GM12878 (cell line): ENCODE results near the gene RPS6KA5. TPM values are rescaled to one million over a fixed set of nuclear protein-coding genes. Genes with fewer than 3 reads are reported as not detected.

ENCODE experiments used
- BHLHE40 ChIP-seq, 2 experiments: fragments of 450-650 bp in 1 of 2; IDR thresholded peaks; 2 replicates each; pipeline ENCODE4 v1.6.1; 2011 to 2017; ENCODE audit warnings: low read depth in 2 of 2, borderline replicate concordance in 1 of 2, improper control_type of control experiment in 1 of 2, low read length in 1 of 2, mild to moderate bottlenecking in 1 of 2
- CBX3 ChIP-seq: fragments of 200-600 bp; sonication (generic); IDR thresholded peaks from 2 replicates; pipeline ENCODE4 v1.6.1; 2016; ENCODE audit warnings: low read depth, borderline replicate concordance
- EP300 ChIP-seq, 2 experiments: fragments of 150-350 bp in 1 of 2; IDR thresholded peaks; 2 replicates each; pipeline ENCODE4 v1.6.1; 2011 to 2012; ENCODE audit warnings: low read depth in 2 of 2, low read length in 2 of 2, borderline replicate concordance in 1 of 2, improper control_type of control experiment in 1 of 2, inconsistent platforms in 1 of 2; ENCODE audit not compliant: control insufficient read depth in 1 of 2
- FOXK2 ChIP-seq: fragments of 450-650 bp; IDR thresholded peaks from 2 replicates; pipeline ENCODE4 v1.6.1; 2017; ENCODE audit warnings: mild to moderate bottlenecking, moderate library complexity
- FOXM1 ChIP-seq: IDR thresholded peaks from 2 replicates; pipeline ENCODE4 v1.6.1; 2012; ENCODE audit warnings: low read depth, mild to moderate bottlenecking, inconsistent platforms, low read length, moderate library complexity
- HDAC2 ChIP-seq: fragments of 200-600 bp; sonication (generic); IDR thresholded peaks from 2 replicates; pipeline ENCODE4 v1.6.1; 2017
- MTA2 ChIP-seq: fragments of 450-650 bp; IDR thresholded peaks from 2 replicates; pipeline ENCODE4 v1.6.1; 2016; ENCODE audit warnings: low read depth, mild to moderate bottlenecking, moderate library complexity
- MYB ChIP-seq: fragments of 150-350 bp; IDR thresholded peaks from 2 replicates; pipeline ENCODE4 v1.6.1; 2014; ENCODE audit warnings: mild to moderate bottlenecking, low read depth, low read length, borderline replicate concordance
- MYC ChIP-seq: IDR thresholded peaks from 2 replicates; pipeline ENCODE4 v1.6.1; 2011; ENCODE audit warnings: mild to moderate bottlenecking, low read length, moderate library complexity, inconsistent platforms; ENCODE audit not compliant: insufficient read depth, insufficient replicate concordance, insufficient read length, severe bottlenecking
- NBN ChIP-seq: fragments of 450-650 bp; IDR thresholded peaks from 2 replicates; pipeline ENCODE4 v1.6.1; 2016
- SIN3A ChIP-seq: IDR thresholded peaks from 2 replicates; pipeline ENCODE4 v1.6.1; 2012; ENCODE audit warnings: low read depth, low read length, improper control_type of control experiment
- SMARCA5 ChIP-seq: fragments of 450-650 bp; IDR thresholded peaks from 2 replicates; pipeline ENCODE4 v1.6.1; 2017; ENCODE audit warnings: mild to moderate bottlenecking
- SMC3 ChIP-seq: IDR thresholded peaks from 2 replicates; pipeline ENCODE4 v1.6.1; 2011; ENCODE audit warnings: low read length, improper control_type of control experiment, borderline replicate concordance
- STAT3 ChIP-seq: IDR thresholded peaks from 2 replicates; pipeline ENCODE4 v1.6.1; 2011; ENCODE audit warnings: low read depth, low read length, improper control_type of control experiment
- TARDBP ChIP-seq: IDR thresholded peaks from 2 replicates; pipeline ENCODE4 v1.6.1; 2016; ENCODE audit warnings: borderline replicate concordance
- ZNF622 ChIP-seq: fragments of 450-650 bp; IDR thresholded peaks from 2 replicates; pipeline ENCODE4 v1.6.1; 2017; ENCODE audit warnings: mild to moderate bottlenecking, inconsistent platforms
- polyA plus RNA-seq, 11 experiments: library from polyadenylated mRNA; depleted of rRNA in 4 of 11; unstranded in 6 of 11; stranded (reverse) in 5 of 11; fragments of >200 nt; fragmentation: Nextera tagmentation in 4 of 11; fragmentation: Illumina TruSeq in 1 of 11; extraction: Ambion mirVana in 4 of 11; extraction: Trizol in 1 of 11; gene quantifications; 1 replicate in 1 of 11; 2 replicates in 10 of 11; pipeline versions ENCODE4 v1.2.1 to v1.2.3, GENCODE V29; 2011 to 2016; ENCODE audit warnings: inconsistent platforms in 2 of 11, missing spikeins in 2 of 11, low read depth in 1 of 11
- total RNA-seq, 4 experiments: library from RNA; depleted of rRNA in 3 of 4; stranded (reverse); fragments of >200 nt in 3 of 4; fragmentation: Illumina TruSeq in 1 of 4; extraction: Trizol in 1 of 4; gene quantifications; 2 replicates each; pipeline versions ENCODE4 v1.2.1 to v1.2.3, GENCODE V29; 2013 to 2021
- TF ChIP-seq, protein P1 (sequence below): IDR thresholded peaks from 2 replicates; pipeline ENCODE4 v1.6.1; 2011; ENCODE audit warnings: borderline replicate concordance, low read depth, mild to moderate bottlenecking, moderate library complexity, low read length; ENCODE audit not compliant: insufficient read depth, poor library complexity, severe bottlenecking
- TF ChIP-seq, protein P2 (sequence below): fragments of 450-650 bp; IDR thresholded peaks from 2 replicates; pipeline ENCODE4 v1.6.1; 2018; ENCODE audit warnings: mild to moderate bottlenecking, low read depth, moderate library complexity; ENCODE audit not compliant: partially characterized antibody
- TF ChIP-seq, protein P3 (sequence below): IDR thresholded peaks from 2 replicates; pipeline ENCODE4 v1.6.1; 2011; ENCODE audit warnings: mild to moderate bottlenecking, low read depth, low read length, moderate library complexity; ENCODE audit not compliant: insufficient replicate concordance

RPS6KA5 gene
- total and polyA plus RNA-seq, 10 of the 15 experiments (the other 5 are each of a cell fraction or from before 2014, with no cell fraction given) = 1.4 to 7.0 (median 3.7) TPM

DNA sequence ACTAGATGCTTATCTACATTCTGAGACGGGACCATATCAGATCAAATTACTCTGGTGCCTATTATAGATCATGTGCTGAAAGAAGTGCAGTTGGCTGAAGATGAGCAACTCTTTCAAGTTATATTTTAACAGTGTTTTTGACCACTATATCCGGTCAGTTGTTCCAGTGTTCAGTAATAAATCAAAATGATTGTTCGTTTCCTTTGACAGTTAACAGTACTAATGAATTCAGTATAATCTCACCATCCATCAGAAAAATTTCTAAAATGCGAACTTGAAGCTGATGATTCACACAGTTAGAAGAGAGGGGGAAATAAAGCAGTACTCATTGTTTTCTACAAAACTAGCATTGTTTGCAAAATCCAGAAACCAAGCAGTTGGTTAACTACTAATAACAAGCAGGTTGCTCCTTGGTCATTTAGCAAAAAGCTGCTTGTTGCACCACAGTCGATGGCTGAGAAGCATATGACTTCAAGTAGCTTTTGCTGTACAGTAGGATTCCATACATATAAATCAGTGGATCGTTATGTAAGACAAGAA, 2.3 kb downstream of the RPS6KA5 start (continued):
- TF ChIP-seq, protein P1, sequence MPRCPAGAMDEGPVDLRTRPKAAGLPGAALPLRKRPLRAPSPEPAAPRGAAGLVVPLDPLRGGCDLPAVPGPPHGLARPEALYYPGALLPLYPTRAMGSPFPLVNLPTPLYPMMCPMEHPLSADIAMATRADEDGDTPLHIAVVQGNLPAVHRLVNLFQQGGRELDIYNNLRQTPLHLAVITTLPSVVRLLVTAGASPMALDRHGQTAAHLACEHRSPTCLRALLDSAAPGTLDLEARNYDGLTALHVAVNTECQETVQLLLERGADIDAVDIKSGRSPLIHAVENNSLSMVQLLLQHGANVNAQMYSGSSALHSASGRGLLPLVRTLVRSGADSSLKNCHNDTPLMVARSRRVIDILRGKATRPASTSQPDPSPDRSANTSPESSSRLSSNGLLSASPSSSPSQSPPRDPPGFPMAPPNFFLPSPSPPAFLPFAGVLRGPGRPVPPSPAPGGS = no peak
- TF ChIP-seq BHLHE40 (IDR thresholded peaks at IDR 0.05; ENCODE audit: borderline replicate concordance in 1 of 2, low read depth in 2 of 2, low read length in 1 of 2) = peak; percentile 49 to 54; a peak in 2 of 4 replicates
- TF ChIP-seq FOXM1 = no peak
- TF ChIP-seq MYB = peak; percentile 57; the same call in 1 of the 2 replicates
- TF ChIP-seq TARDBP = no peak
- peak; percentile 37; the same call in 1 of the 2 replicates for TF ChIP-seq NBN
- no peak for TF ChIP-seq CBX3
- TF ChIP-seq MTA2 = peak; percentile 84
- TF ChIP-seq, protein P2, sequence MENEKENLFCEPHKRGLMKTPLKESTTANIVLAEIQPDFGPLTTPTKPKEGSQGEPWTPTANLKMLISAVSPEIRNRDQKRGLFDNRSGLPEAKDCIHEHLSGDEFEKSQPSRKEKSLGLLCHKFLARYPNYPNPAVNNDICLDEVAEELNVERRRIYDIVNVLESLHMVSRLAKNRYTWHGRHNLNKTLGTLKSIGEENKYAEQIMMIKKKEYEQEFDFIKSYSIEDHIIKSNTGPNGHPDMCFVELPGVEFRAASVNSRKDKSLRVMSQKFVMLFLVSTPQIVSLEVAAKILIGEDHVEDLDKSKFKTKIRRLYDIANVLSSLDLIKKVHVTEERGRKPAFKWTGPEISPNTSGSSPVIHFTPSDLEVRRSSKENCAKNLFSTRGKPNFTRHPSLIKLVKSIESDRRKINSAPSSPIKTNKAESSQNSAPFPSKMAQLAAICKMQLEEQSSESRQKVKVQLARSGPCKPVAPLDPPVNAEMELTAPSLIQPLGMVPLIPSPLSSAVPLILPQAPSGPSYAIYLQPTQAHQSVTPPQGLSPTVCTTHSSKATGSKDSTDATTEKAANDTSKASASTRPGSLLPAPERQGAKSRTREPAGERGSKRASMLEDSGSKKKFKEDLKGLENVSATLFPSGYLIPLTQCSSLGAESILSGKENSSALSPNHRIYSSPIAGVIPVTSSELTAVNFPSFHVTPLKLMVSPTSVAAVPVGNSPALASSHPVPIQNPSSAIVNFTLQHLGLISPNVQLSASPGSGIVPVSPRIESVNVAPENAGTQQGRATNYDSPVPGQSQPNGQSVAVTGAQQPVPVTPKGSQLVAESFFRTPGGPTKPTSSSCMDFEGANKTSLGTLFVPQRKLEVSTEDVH = no peak
- TF ChIP-seq SMARCA5 = no peak
- TF ChIP-seq FOXK2 = no peak
- TF ChIP-seq, protein P3, sequence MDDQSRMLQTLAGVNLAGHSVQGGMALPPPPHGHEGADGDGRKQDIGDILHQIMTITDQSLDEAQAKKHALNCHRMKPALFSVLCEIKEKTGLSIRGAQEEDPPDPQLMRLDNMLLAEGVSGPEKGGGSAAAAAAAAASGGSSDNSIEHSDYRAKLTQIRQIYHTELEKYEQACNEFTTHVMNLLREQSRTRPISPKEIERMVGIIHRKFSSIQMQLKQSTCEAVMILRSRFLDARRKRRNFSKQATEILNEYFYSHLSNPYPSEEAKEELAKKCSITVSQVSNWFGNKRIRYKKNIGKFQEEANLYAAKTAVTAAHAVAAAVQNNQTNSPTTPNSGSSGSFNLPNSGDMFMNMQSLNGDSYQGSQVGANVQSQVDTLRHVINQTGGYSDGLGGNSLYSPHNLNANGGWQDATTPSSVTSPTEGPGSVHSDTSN = peak; percentile 22
- TF ChIP-seq SMC3 = no peak
- no peak for TF ChIP-seq ZNF622
- no peak for TF ChIP-seq MYC
- TF ChIP-seq HDAC2 = no peak
- no peak for TF ChIP-seq STAT3
- peak in 1 of 2 experiments; percentile 72; a peak in 2 of 4 replicates for TF ChIP-seq EP300 (IDR thresholded peaks at IDR 0.05; ENCODE audit: borderline replicate concordance in 1 of 2, control insufficient read depth in 1 of 2, low read depth in 2 of 2, low read length in 2 of 2)
- TF ChIP-seq SIN3A = no peak
